HepG2 (cell line): ENCODE data around the gene ADCK2.

Source experiments
- CENPT ChIP-seq: sonication (generic); formaldehyde crosslinking; IDR thresholded peaks from 2 replicates; pipeline ENCODE4 v1.8.0; 2022; ENCODE audit warnings: low read depth, mild to moderate bottlenecking, moderate library complexity, missing genetic modification reagents
- CREB1 ChIP-seq, 2 experiments: fragments of 450-650 bp in 1 of 2; IDR thresholded peaks; 2 replicates each; pipeline ENCODE4 v1.6.1; 2016 to 2017; ENCODE audit warnings: control low read depth in 1 of 2, mild to moderate bottlenecking in 1 of 2, missing compliant biosample characterization in 1 of 2, missing genetic modification characterization in 1 of 2
- EZH2 ChIP-seq: conservative IDR thresholded peaks from 2 replicates; pipeline ENCODE4 v1.6.1; 2012; ENCODE audit warnings: mild to moderate bottlenecking, low read depth, low read length, moderate library complexity
- KLF13 ChIP-seq: sonication (generic); formaldehyde crosslinking; IDR thresholded peaks from 2 replicates; pipeline ENCODE4 v1.4.0; 2020; ENCODE audit warnings: mild to moderate bottlenecking, missing genetic modification reagents
- MAFK ChIP-seq, 2 experiments: IDR thresholded peaks in 1 of 2; conservative IDR thresholded peaks in 1 of 2; 2 replicates each; pipeline ENCODE4 v1.6.1; 2011; ENCODE audit warnings: improper control_type of control experiment in 2 of 2, low read length in 2 of 2
- MLX ChIP-seq: IDR thresholded peaks from 2 replicates; pipeline ENCODE4 v1.6.1; 2016
- NFE2L1 ChIP-seq: sonication (generic); formaldehyde crosslinking; IDR thresholded peaks from 2 replicates; pipeline ENCODE4 v1.4.0; 2020; ENCODE audit warnings: missing genetic modification reagents, mild to moderate bottlenecking, borderline replicate concordance
- NFRKB ChIP-seq: fragments of 450-650 bp; IDR thresholded peaks from 2 replicates; pipeline ENCODE4 v1.6.1; 2017
- YEATS2 ChIP-seq: sonication (generic); formaldehyde crosslinking; IDR thresholded peaks from 2 replicates; pipeline ENCODE4 v1.4.0; 2020; ENCODE audit warnings: missing genetic modification reagents, borderline replicate concordance
- ZKSCAN1 ChIP-seq: fragments of 150-350 bp; IDR thresholded peaks from 2 replicates; pipeline ENCODE4 v1.6.1; 2014; ENCODE audit warnings: low read length
- ZNF33A ChIP-seq: sonication (generic); formaldehyde crosslinking; IDR thresholded peaks from 2 replicates; pipeline ENCODE4 v1.5.1; 2020; ENCODE audit warnings: missing genetic modification reagents, mild to moderate bottlenecking, moderate library complexity, borderline replicate concordance
- ZNF549 ChIP-seq: sonication (generic); formaldehyde crosslinking; IDR thresholded peaks from 2 replicates; pipeline ENCODE4 v1.5.0; 2020; ENCODE audit warnings: missing genetic modification reagents

- no peak for TF ChIP-seq NFE2L1
- no peak for TF ChIP-seq ZNF549 (CRISPR knock-in tag)
- TF ChIP-seq EZH2 = no peak
- TF ChIP-seq KLF13 (CRISPR knock-in tag) = no peak
- TF ChIP-seq MLX (CRISPR knock-in tag) = no peak
- no peak for TF ChIP-seq CENPT (CRISPR knock-in tag)
- TF ChIP-seq ZKSCAN1 = no peak
- no peak for TF ChIP-seq ZNF33A (CRISPR knock-in tag)
- no peak for TF ChIP-seq YEATS2
- TF ChIP-seq MAFK (conservative IDR thresholded peaks at IDR 0.05 in 1 of 2, IDR thresholded peaks at IDR 0.05 in 1 of 2; ENCODE audit: low read length in 2 of 2) = no peak
- TF ChIP-seq CREB1 (IDR thresholded peaks at IDR 0.05) = no peak
- no peak for TF ChIP-seq CREB1 (CRISPR knock-in tag; IDR thresholded peaks at IDR 0.05)
- TF ChIP-seq NFRKB = no peak
Observed at GRCh38 chr7:140686921-140687320, 14.2 kb downstream of the ADCK2 start.
